ENCODE results near the gene CABP4. TPM values are rescaled to one million over a fixed set of nuclear protein-coding genes. Genes with fewer than 3 reads are reported as not detected.

CABP4 gene
- total RNA-seq, 1 experiment from 2014 or later = not detected

- Mint-ChIP-seq H3K27ac (ENCODE audit: low read depth, unreplicated experiment) (no peak overlapping the region), H3K36me3 (ENCODE audit: insufficient read depth, unreplicated experiment) (peaks cover 26% of the 10 kb centered on the region), H3K4me1 (ENCODE audit: insufficient read depth, unreplicated experiment) (peaks cover 21% of the 10 kb centered on the region), H3K27me3 (ENCODE audit: insufficient read depth, unreplicated experiment) (no peaks in the 10 kb centered on the region), H3K4me3 (ENCODE audit: unreplicated experiment) (peak overlapping the region; percentile 92), H3K9me3 (ENCODE audit: unreplicated experiment) (no peaks in the 10 kb centered on the region)
- no TSS peak for BruUV-seq (replicated peaks)
- ChIA-PET CTCF (no interaction called here), POLR2A (interaction anchor here (2.3 kb wide), 1 partner anchor 20 kb away, joined by 11 read pairs; the partner anchor contains the start of gene AIP)
- DNase-seq (ENCODE audit: unreplicated experiment) = no peak
- no peak for TF ChIP-seq CTCF (IDR thresholded peaks at IDR 0.05; ENCODE audit: unreplicated experiment)
- intact Hi-C loops (cut with micrococcal nuclease) = no loop called here
These were observed 48.2 kb downstream of the CABP4 start for GRCh38 chr11:67503119-67504004.

GRCh38 chr11:67504005-67504949, 49.1 kb downstream of the CABP4 start:
- Mint-ChIP-seq H3K4me3 (ENCODE audit: unreplicated experiment) (peak overlapping the region; percentile 92), H3K27ac (ENCODE audit: low read depth, unreplicated experiment) (peak overlapping the region; percentile 63), H3K4me1 (ENCODE audit: insufficient read depth, unreplicated experiment) (peaks cover 26% of the 10 kb centered on the region), H3K36me3 (ENCODE audit: insufficient read depth, unreplicated experiment) (peaks cover 26% of the 10 kb centered on the region), H3K9me3 (ENCODE audit: unreplicated experiment) (no peaks in the 10 kb centered on the region), H3K27me3 (ENCODE audit: insufficient read depth, unreplicated experiment) (no peaks in the 10 kb centered on the region)
- BruUV-seq (replicated peaks) = no TSS peak
- peak; percentile 22 for DNase-seq (ENCODE audit: unreplicated experiment)
- no peak for TF ChIP-seq CTCF (IDR thresholded peaks at IDR 0.05; ENCODE audit: unreplicated experiment)
- POLR2A ChIA-PET = interaction anchor here (1.2 to 2.3 kb wide), 6 partner anchors 21 to 103 kb away, joined by 3 to 22 read pairs (median 8); partner anchors contain the start of genes AIP, GSTP1, PPP1CA and RPS6KB2
- CTCF ChIA-PET = interaction anchor here (1.0 kb wide), 1 partner anchor 26 kb away, joined by 5 read pairs; no protein-coding TSS in a partner anchor
- intact Hi-C loops (cut with micrococcal nuclease) = no loop called here

- H3K4me1 Mint-ChIP-seq (ENCODE audit: insufficient read depth, unreplicated experiment) = peaks cover 27% of the 10 kb centered on the region
- peaks cover 26% of the 10 kb centered on the region for H3K36me3 Mint-ChIP-seq (ENCODE audit: insufficient read depth, unreplicated experiment)
- no TSS peak for BruUV-seq (replicated peaks)
- ChIA-PET CTCF (interaction anchor here (0.5 to 1.0 kb wide), 5 partner anchors 26 to 247 kb away, joined by 3 to 5 read pairs (median 4); partner anchors contain the start of gene RPS6KB2), POLR2A (interaction anchor here (0.7 to 2.3 kb wide), 12 partner anchors 16 to 113 kb away, joined by 3 to 22 read pairs (median 4); partner anchors contain the start of genes AIP, CORO1B, GSTP1 and PPP1CA)
- H3K9me3 Mint-ChIP-seq (ENCODE audit: unreplicated experiment) = no peaks in the 10 kb centered on the region
- H3K27me3 Mint-ChIP-seq (ENCODE audit: insufficient read depth, unreplicated experiment) = no peaks in the 10 kb centered on the region
- intact Hi-C loops (cut with micrococcal nuclease) = loop anchor here (5.0 kb wide), 1 partner anchor 77 kb away; the partner anchor contains the start of gene GSTP1
- DNase-seq (ENCODE audit: unreplicated experiment) = peak; percentile 57
- H3K4me3 Mint-ChIP-seq (ENCODE audit: unreplicated experiment) = peak within 1 kb of the TSS; percentile 92
- no peak for TF ChIP-seq CTCF (IDR thresholded peaks at IDR 0.05; ENCODE audit: unreplicated experiment)
- H3K27ac Mint-ChIP-seq (ENCODE audit: low read depth, unreplicated experiment) = peak within 1 kb of the TSS; percentile 87
These were observed 49.9 kb downstream of the CABP4 start, which contains the start of gene PITPNM1 for GRCh38 chr11:67504950-67505581. Gene PITPNM1 (minus strand): TSS chr11:67505363. CDS start chr11:67504180, 1,183 bp downstream.
